HG02571 (cell line): ENCODE measurements around the gene SETDB2.

Experiments
- ATAC-seq: cut with Tn5 transposase; IDR thresholded peaks from one replicate; pipeline ENCODE4 v1.9.1; 2021; ENCODE audit warnings: mild to moderate bottlenecking, moderate library complexity; ENCODE audit not compliant: unreplicated experiment

The SETDB2 gene

GRCh38 chr13:49443704-49444523, at the start of gene SETDB2, which contains the start of gene CAB39L:
TSS of gene SETDB2 (plus strand) at chr13:49444274. CDS start at chr13:49451894, 7,620 bp downstream.
TSS of gene CAB39L (minus strand) at chr13:49444064. CDS start at chr13:49382910, 61,154 bp downstream.
- ATAC-seq, result peak; percentile 94

DNA sequence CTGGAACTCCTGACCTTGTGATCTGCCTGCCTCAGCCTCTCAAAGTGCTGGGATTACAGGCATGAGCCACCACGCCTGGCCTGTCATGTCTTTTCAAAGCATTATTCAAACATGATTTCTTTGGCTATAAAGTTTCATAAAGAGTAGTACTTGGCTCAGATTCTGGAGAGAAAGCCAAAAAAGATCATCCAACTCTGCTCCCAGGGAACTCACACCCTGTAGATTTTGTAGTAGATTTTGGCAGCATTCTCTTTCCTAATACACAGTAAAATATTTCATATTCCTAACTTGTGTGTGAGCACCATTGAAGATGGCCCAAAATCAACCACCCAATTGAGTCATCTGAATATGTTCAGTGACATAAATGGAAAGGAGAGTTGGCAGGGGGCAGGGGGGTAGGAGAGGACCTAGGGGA, 48.6 kb upstream of the SETDB2 start:
- ATAC-seq, result no peak

- ATAC-seq, result no peak
These were observed 48.1 kb upstream of the SETDB2 start for GRCh38 chr13:49395878-49396380.

- ATAC-seq, result no peak
These were observed 44.1 kb upstream of the SETDB2 start for GRCh38 chr13:49399801-49400472.

DNA sequence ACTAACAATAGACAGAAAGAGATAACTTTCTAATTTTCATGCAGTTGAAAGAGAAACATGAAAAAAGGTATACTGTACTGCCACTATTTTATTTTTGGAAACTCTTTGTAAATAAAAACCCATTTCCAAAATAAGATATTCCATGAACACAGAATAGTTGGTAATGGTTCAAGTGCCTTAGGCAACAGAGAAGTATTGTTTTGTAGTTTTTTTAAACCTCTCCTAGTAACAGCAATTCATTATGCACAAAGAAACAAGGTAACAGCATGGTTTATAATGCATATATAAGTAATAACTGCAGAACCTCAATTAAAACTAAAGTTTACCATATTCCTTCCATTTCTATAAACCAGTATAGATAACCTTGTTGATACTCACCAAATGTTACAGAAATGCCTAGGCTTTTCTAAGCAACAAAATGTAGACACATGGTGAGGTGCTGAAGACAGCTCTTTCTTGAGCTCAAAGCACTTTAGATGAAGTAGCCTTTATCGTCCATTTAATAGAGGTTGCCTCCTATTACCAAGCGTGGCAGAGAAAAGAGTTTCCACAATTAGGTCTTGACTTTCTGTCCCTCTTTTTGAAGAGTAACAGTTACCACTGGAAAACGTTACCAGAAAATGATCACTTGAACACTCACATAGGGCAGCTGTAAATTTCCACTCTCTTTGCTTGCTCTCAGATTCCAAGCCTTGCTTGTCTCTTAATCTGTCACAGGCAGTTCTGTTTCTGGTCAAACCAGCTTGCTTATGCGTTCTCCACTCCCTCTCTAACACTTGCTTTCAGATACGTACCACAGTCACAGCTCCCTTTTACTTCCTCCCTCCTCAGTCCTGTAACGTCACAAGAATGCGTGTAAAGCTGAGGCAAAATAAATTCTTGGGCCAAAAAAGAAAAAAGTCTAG, 43.1 kb upstream of the SETDB2 start:
- ATAC-seq, result no peak

GRCh38 chr13:49403996-49404702, 39.9 kb upstream of the SETDB2 start:
- ATAC-seq, result no peak

GRCh38 chr13:49404703-49405020, 39.4 kb upstream of the SETDB2 start:
- ATAC-seq, result no peak

DNA sequence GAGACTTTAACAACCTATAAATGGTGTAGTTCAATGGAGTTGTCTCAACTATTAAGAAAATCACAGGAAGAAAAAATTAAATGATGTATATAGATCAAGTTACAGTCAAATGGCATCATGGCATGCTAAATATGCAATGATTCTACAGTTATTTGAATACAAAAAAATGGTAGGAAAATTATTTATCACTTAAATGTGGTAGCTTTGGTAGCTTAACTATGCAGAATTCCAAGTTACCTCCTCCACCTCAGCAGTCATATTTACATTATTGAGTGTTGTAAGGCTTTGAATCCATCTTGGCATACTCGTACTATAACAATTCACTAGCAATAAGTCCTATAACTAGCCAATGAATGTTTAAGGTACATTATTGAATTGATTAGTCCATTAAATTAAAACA, 37.0 kb upstream of the SETDB2 start:
- ATAC-seq, result no peak

- ATAC-seq, result no peak
These were observed 36.1 kb upstream of the SETDB2 start for GRCh38 chr13:49407936-49408335.

GRCh38 chr13:49409008-49409407, 35.1 kb upstream of the SETDB2 start:
- no peak for ATAC-seq

DNA sequence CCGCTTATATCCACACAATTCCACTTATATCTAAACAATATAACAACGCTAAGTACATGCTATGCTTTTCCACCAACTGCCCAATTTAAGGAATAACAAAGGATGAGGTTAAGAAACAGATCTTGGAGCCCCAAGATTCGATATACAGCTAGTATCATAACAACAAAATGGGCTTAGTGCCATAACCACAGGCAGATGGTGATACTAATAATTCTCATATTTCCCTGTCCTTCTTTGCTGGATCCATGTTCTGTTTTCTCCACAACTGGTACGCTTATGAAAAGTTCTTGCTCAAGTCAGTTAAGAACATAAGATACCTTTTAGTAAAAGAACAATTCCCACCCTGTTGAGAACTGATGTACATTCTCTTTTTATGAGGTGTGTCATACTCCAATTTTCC, 34.1 kb upstream of the SETDB2 start:
- ATAC-seq, result no peak

DNA sequence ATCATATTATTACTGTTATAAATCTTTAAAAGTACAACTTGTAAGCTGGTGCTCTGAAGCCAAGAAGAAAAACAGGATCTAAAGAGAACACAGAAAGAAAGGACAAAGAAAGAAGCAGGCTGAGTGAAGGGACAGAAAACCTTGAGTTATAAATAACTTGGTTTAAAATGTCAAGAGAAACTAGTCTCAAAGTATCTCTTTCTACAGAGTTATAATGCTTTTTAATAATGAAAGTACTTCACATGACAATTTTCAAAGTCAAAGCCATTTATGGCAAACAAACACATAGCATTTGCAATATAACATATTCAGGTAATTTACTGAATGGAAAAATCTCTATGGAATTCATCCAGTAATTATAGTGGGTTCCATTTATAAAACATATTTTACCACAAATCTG, 33.6 kb upstream of the SETDB2 start:
- no peak for ATAC-seq

DNA sequence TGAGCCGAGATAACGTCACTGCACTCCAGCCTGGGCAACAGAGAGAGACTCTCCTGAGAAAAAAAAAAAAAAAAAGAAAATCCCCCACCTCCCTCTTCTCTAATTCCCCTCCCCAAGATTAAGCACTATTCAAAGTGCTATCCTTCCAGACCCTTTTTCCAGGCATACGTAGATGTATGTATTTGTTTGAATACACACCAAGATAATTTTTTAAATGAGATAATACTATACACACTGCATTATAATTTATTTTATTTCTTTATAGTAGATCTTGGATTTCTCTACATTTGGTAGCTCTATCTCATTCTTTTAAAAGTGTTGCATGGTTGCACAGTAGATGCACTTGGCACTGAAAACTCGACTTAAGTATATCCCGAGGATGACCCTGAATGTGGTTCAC, 32.7 kb upstream of the SETDB2 start:
- ATAC-seq, result no peak

DNA sequence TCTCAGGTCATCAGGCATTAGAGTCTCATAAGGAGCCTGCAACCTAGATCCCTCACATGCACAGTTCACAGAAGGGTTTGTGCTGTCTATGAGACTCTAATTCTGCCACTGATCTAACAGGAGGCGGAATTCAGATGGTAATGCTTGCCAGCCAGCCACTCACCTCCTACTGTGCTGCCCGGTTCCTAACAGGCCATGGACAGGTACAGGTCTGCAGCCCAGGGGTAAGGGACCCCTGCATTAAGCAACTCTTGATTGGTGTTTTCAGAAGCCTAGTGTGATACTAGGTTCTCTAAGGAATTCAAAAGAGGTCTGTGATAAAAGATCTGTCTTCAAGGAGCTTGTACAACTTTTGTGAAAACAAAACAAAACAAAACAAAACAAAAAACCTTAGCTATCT, 31.3 kb upstream of the SETDB2 start:
- ATAC-seq, result no peak

DNA sequence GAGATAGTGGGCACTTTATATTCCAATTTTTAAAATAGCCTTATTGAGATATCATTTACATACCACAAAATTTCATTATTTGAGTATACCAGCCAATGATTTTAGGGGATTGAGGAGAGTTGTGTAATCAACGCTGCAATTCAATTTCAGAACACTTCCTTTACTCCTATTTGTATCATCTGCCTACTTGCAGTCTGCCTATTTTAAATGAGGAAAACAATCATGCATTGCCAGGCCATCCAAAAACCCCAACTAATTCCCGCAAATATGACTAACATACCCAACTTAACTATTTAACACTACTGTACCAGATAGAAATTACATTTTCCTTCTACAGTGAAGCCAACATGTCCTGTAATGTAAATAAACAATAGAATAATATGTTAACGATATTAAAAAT, 26.9 kb upstream of the SETDB2 start:
- no peak for ATAC-seq

DNA sequence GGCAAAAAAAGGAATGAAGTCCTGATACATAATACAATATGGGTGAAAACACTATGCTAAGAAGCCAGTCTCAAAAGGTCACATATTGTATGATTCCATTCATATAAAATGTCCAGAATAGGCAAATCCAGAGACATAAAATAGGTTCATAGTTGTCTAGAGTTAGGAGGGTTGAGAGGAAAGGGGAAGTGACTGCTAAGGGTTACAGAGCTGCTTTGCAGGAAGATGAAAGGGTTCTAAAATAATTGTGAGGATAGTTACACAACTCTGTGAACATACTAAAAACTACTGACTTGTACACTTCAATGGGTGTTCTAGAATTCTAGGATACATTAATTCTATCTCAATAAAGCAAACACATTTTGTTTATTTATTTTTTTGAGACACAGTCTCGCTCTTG, 25.9 kb upstream of the SETDB2 start:
- no peak for ATAC-seq

DNA sequence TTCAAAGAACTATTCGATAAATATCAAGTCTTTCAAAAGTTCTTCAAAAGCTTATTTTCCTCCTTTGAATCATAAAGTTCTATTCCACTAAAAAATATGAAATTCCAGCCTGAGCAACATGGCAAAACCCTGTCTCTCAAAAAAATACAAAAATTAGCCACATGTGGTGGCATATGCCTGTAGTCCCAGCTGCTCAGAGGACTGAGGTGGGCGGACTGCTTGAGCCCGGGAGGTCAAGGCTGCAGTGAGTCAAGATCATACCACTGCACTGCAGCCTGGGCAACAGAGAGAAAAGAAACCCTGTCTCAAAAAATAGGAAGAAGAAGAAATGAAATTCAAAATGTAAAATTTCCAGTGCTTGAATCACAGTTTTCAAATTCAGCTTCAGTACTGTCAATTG, 24.8 kb upstream of the SETDB2 start:
- ATAC-seq, result no peak

- ATAC-seq, result no peak
These were observed 22.7 kb upstream of the SETDB2 start for GRCh38 chr13:49421391-49421790.

- ATAC-seq, result no peak
These were observed 20.0 kb upstream of the SETDB2 start for GRCh38 chr13:49424011-49424560.

GRCh38 chr13:49428041-49428763, 15.9 kb upstream of the SETDB2 start:
- ATAC-seq, result no peak
